GM12873 (cell line): ENCODE measurements around the gene GPN3.

Experiments
- CTCF ChIP-seq: IDR thresholded peaks from 2 replicates; pipeline ENCODE4 v1.5.1; 2012; ENCODE audit warnings: low read depth, mild to moderate bottlenecking, moderate library complexity, low read length, control low read depth; ENCODE audit not compliant: insufficient read depth; ENCODE audit errors: missing control alignments

The GPN3 gene

GRCh38 chr12:110458756-110459155 is 9.3 kb downstream of the GPN3 start:
- no peak for TF ChIP-seq CTCF

- TF ChIP-seq CTCF, result no peak
Measured at GRCh38 chr12:110453569-110454296, 14.3 kb downstream of the GPN3 start.

GRCh38 chr12:110451263-110451662 is 16.8 kb downstream of the GPN3 start:
- TF ChIP-seq CTCF, result no peak

- TF ChIP-seq CTCF, result peak; percentile 92
Measured at GRCh38 chr12:110449799-110450497, 18.1 kb downstream of the GPN3 start, which contains the start of gene ARPC3. TSS of gene ARPC3 (minus strand) at chr12:110450337. CDS start at chr12:110450260, 77 bp downstream.

GRCh38 chr12:110444455-110444854 is 23.6 kb downstream of the GPN3 start:
- TF ChIP-seq CTCF, result no peak

GRCh38 chr12:110436231-110436630 is 31.8 kb downstream of the GPN3 start:
- TF ChIP-seq CTCF, result no peak

- no peak for TF ChIP-seq CTCF
Measured at GRCh38 chr12:110431957-110432587, 36.0 kb downstream of the GPN3 start.
